B cell (primary cell): Measurements from ENCODE around the gene VPREB1.
"Not testable (repeated sequence)": the region's sequence is repeated elsewhere in the genome, so short reads cannot be mapped to it uniquely, and the experiment has no call there.

Experiments
- EZH2 ChIP-seq: IDR thresholded peaks from 2 replicates; pipeline ENCODE4 v1.6.1; 2012; ENCODE audit warnings: borderline replicate concordance, low read depth, mild to moderate bottlenecking, moderate library complexity, low read length; ENCODE audit not compliant: insufficient read depth, poor library complexity, severe bottlenecking
- TF ChIP-seq, protein P1 (sequence below): fragments of 200-600 bp; IDR thresholded peaks from one replicate; pipeline ENCODE4 v1.8.0; 2022; ENCODE audit warnings: antibody characterized with exemption, mild to moderate bottlenecking

DNA sequence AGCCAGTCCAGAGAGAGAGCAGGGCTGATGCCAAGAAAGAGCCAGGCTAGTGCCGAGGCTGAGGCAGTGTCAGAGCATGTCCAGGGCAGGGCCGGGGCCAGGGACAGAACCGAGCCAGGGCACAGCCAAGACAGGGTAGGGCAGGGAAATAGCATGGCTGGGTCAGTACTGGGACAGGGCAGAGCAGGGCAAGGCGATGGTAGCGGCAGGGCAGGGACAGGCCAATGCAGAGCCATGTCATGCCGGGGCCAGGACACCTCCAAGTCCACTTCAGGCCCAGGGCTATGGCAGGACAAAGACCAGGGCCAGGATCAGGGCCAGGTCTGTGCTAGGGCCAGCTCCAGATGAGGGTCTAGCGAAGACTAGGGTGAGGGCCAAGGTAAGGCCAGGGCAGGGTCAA is 48.9 kb downstream of the VPREB1 start:
- TF ChIP-seq, protein P1, sequence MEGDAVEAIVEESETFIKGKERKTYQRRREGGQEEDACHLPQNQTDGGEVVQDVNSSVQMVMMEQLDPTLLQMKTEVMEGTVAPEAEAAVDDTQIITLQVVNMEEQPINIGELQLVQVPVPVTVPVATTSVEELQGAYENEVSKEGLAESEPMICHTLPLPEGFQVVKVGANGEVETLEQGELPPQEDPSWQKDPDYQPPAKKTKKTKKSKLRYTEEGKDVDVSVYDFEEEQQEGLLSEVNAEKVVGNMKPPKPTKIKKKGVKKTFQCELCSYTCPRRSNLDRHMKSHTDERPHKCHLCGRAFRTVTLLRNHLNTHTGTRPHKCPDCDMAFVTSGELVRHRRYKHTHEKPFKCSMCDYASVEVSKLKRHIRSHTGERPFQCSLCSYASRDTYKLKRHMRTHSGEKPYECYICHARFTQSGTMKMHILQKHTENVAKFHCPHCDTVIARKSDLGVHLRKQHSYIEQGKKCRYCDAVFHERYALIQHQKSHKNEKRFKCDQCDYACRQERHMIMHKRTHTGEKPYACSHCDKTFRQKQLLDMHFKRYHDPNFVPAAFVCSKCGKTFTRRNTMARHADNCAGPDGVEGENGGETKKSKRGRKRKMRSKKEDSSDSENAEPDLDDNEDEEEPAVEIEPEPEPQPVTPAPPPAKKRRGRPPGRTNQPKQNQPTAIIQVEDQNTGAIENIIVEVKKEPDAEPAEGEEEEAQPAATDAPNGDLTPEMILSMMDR = not testable (repeated sequence)
- not testable (repeated sequence) for TF ChIP-seq EZH2
